ENCODE results near the gene CNTNAP5. TPM values are rescaled to one million over a fixed set of nuclear protein-coding genes. Genes with fewer than 3 reads are reported as not detected.

Gene CNTNAP5
- total and polyA plus RNA-seq, 12 donors: 0.04 TPM; not detected in 11

- Histone ChIP-seq H3K4me3 (no peak overlapping the region), H3K4me1 (no peaks in the 10 kb centered on the region), H3K9me3 (no peaks in the 10 kb centered on the region), H3K36me3 (no peaks in the 10 kb centered on the region), H3K27me3 (no peaks in the 10 kb centered on the region), H3K27ac (no peak overlapping the region)
- DNase-seq: no peak
- WGBS, 2 donors: 58 to 59% methylated on average over 5 of the region's 5 CpGs
- TF ChIP-seq, protein P1, sequence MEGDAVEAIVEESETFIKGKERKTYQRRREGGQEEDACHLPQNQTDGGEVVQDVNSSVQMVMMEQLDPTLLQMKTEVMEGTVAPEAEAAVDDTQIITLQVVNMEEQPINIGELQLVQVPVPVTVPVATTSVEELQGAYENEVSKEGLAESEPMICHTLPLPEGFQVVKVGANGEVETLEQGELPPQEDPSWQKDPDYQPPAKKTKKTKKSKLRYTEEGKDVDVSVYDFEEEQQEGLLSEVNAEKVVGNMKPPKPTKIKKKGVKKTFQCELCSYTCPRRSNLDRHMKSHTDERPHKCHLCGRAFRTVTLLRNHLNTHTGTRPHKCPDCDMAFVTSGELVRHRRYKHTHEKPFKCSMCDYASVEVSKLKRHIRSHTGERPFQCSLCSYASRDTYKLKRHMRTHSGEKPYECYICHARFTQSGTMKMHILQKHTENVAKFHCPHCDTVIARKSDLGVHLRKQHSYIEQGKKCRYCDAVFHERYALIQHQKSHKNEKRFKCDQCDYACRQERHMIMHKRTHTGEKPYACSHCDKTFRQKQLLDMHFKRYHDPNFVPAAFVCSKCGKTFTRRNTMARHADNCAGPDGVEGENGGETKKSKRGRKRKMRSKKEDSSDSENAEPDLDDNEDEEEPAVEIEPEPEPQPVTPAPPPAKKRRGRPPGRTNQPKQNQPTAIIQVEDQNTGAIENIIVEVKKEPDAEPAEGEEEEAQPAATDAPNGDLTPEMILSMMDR (IDR thresholded peaks at IDR 0.05): peak; percentile 16 to 61 (median 51)
- intact Hi-C loops (cut with DNase I): loop anchor here in 2 of 10 donors (10.0 kb wide), 2 partner anchors 769 to 779 kb away; partner anchors contain the start of gene CNTNAP5 (in 1 of the 2)
- peak in 3 of 8 donors; percentile 33 to 58 (median 34) for ATAC-seq
Measured at GRCh38 chr2:124804014-124804940, 779.2 kb downstream of the CNTNAP5 start.

GRCh38 chr2:124805060-124805459, 780.0 kb downstream of the CNTNAP5 start:
- TF ChIP-seq, protein P1 (IDR thresholded peaks at IDR 0.05): no peak
- intact Hi-C loops (cut with DNase I): loop anchor here in 4 of 10 donors (5.0 to 10.0 kb wide), 3 partner anchors 770 to 780 kb away; partner anchors contain the start of gene CNTNAP5 (in 3 of the 4)
- no peak for DNase-seq
- Histone ChIP-seq H3K4me1 (no peaks in the 10 kb centered on the region), H3K36me3 (no peaks in the 10 kb centered on the region), H3K27ac (no peak overlapping the region), H3K4me3 (no peak overlapping the region), H3K9me3 (no peaks in the 10 kb centered on the region), H3K27me3 (no peaks in the 10 kb centered on the region)
- no peak for ATAC-seq
- WGBS, 2 donors: 61 to 71% methylated on average over 3 of the region's 3 CpGs

DNA sequence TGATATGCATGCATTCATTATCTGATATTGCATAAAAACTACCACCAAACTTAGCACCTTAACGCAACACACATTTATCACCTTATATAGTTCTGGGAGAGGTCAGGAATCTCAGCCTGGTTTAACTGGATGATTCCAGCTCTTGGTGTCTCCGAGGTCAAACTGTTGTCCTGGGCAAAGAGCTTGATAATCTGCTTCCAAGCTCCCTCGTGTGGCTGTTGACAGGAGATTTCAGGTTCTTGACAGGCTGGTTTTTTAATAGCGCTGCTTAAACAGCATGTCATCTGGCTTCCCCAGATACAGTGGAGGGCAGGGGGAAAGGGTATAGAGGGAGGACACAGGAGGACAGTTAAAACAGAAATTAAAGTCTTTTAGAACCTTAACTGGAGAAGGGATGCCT, 785.0 kb downstream of the CNTNAP5 start:
- ATAC-seq (peak; percentile 56 to 86 (median 70)), DNase-seq (peak in 1 of 2 donors; percentile 39)
- no peaks in the 10 kb centered on the region for H3K36me3 ChIP-seq
- peaks cover 0 to 6% (median 0%) of the 10 kb centered on the region in 9 donors for H3K4me1 ChIP-seq
- no peak overlapping the region for H3K4me3 ChIP-seq
- intact Hi-C loops (cut with DNase I): loop anchor here in 5 of 10 donors (5.0 kb wide), 1 partner anchor 783 kb away; the partner anchor contains the start of gene CNTNAP5 (in 5 of the 5)
- TF ChIP-seq, protein P1 (IDR thresholded peaks at IDR 0.05): peak in 7 of 9 donors; percentile 25 to 54 (median 42)
- H3K9me3 ChIP-seq: no peaks in the 10 kb centered on the region
- no peaks in the 10 kb centered on the region for H3K27me3 ChIP-seq
- 11 to 20% methylated on average over 4 of the region's 4 CpGs for WGBS, 2 donors
- no peak overlapping the region for H3K27ac ChIP-seq

DNA sequence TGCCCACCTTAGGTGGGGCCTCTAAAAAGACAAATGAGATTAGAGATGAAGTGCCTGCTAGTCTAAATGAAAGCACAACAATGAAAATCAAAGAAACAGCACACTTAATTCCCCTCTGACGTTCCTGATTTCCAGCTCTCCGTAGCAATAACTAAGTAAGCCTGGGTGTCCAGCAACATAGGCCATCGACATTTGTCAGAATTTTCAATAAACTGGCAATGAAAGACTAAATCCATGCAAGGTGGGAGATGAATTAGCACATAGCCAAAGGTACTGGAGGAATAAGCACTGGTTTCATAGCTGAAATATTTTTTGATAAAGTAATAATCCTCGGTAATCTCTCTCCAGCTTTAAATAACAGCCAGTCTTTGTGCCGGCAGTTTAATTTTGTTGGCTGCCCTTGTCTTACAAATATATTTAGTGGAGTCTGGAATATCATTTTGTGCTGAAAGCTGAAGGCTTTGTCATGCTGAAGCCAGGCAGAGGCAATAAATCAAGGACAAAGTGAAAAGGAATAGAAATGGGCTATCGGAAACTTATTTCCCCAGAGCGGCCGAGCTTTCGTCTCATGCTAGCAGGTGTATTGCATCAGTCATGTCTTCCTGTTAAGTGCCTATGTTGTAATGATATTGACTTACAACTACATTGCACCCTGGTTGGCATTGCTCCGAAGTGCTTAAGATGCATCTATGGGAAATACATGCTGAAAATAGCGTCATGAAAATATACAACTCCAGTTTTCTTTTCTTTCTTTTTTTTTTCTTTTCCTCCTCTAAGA, 790.1 kb downstream of the CNTNAP5 start:
- no peak overlapping the region for H3K4me3 ChIP-seq
- intact Hi-C loops (cut with DNase I): loop anchor here in 5 of 10 donors (5.0 kb wide), 1 partner anchor 788 kb away; the partner anchor contains the start of gene CNTNAP5 (in 5 of the 5)

More for the DNA sequence above, 790.1 kb downstream of the CNTNAP5 start:
- WGBS, 2 donors: 64 to 65% methylated on average over 11 of the region's 11 CpGs
- H3K9me3 ChIP-seq: peaks cover 0 to 6% (median 0%) of the 10 kb centered on the region in 11 donors
- no peak for ATAC-seq
- H3K27me3 ChIP-seq: no peaks in the 10 kb centered on the region
- H3K27ac ChIP-seq: no peak overlapping the region
- H3K4me1 ChIP-seq: peaks cover 0 to 6% (median 0%) of the 10 kb centered on the region in 9 donors
- TF ChIP-seq, protein P1 (IDR thresholded peaks at IDR 0.05): no peak
- H3K36me3 ChIP-seq: no peaks in the 10 kb centered on the region
- no peak for DNase-seq

Data from heart right ventricle (tissue), 16 donors.